HepG2 (cell line): ENCODE results near the gene ZNF341. TPM values are rescaled to one million over a fixed set of nuclear protein-coding genes. Genes with fewer than 3 reads are reported as not detected.
A peak's percentile ranks its signal among the peaks of the same experiment; 100 is the strongest.

Source experiments
- AGO1 ChIP-seq: fragments of 200-400 bp; formaldehyde crosslinking; IDR thresholded peaks from 2 replicates; pipeline ENCODE4 v1.6.1; 2017; ENCODE audit warnings: mild to moderate bottlenecking, low read depth, low read length, moderate library complexity; ENCODE audit not compliant: poor library complexity, severe bottlenecking
- BRD4 ChIP-seq: sonication (generic); formaldehyde crosslinking; IDR thresholded peaks from 2 replicates; pipeline ENCODE4 v1.4.0; 2020; ENCODE audit warnings: missing genetic modification reagents
- EED ChIP-seq: sonication (generic); formaldehyde crosslinking; IDR thresholded peaks from 2 replicates; pipeline ENCODE4 v1.5.0; 2020; ENCODE audit warnings: mild to moderate bottlenecking, missing genetic modification reagents
- EP300 ChIP-seq, 3 experiments: sonication (generic) in 1 of 3; formaldehyde crosslinking in 1 of 3; IDR thresholded peaks; 2 replicates each; pipeline versions ENCODE4 v1.5.1 to v1.6.1; 2011 to 2020; ENCODE audit warnings: low read depth in 2 of 3, low read length in 2 of 3, borderline replicate concordance in 1 of 3, improper control_type of control experiment in 1 of 3, mild to moderate bottlenecking in 1 of 3, missing genetic modification reagents in 1 of 3, moderate library complexity in 1 of 3
- FIP1L1 ChIP-seq: fragments of 200-400 bp; formaldehyde crosslinking; IDR thresholded peaks from 2 replicates; pipeline ENCODE4 v1.6.1; 2018; ENCODE audit warnings: low read depth, mild to moderate bottlenecking, low read length, moderate library complexity, borderline replicate concordance; ENCODE audit not compliant: insufficient read depth
- KLF9 ChIP-seq: IDR thresholded peaks from 2 replicates; pipeline ENCODE4 v1.6.1; 2016; ENCODE audit warnings: low read depth
- SNAPC2 ChIP-seq: sonication (generic); formaldehyde crosslinking; IDR thresholded peaks from 2 replicates; pipeline ENCODE4 v1.8.1; 2022; ENCODE audit warnings: mild to moderate bottlenecking, missing genetic modification reagents
- ZNF234 ChIP-seq: sonication (generic); formaldehyde crosslinking; conservative IDR thresholded peaks from 2 replicates; pipeline ENCODE4 v1.5.1; 2020; ENCODE audit warnings: mild to moderate bottlenecking, missing genetic modification reagents
- ZNF83 ChIP-seq: sonication (generic); formaldehyde crosslinking; IDR thresholded peaks from 2 replicates; pipeline ENCODE4 v1.4.0; 2020; ENCODE audit warnings: missing genetic modification reagents, mild to moderate bottlenecking, borderline replicate concordance
- ZNF891 ChIP-seq: sonication (generic); formaldehyde crosslinking; IDR thresholded peaks from 2 replicates; pipeline ENCODE4 v1.5.0; 2020; ENCODE audit warnings: mild to moderate bottlenecking, missing genetic modification reagents
- ZSCAN30 ChIP-seq: sonication (generic); formaldehyde crosslinking; IDR thresholded peaks from 2 replicates; pipeline ENCODE4 v1.5.0; 2020; ENCODE audit warnings: mild to moderate bottlenecking, missing genetic modification reagents
- polyA plus RNA-seq, 8 experiments: library from polyadenylated mRNA; depleted of rRNA in 3 of 8; stranded (reverse) in 7 of 8; unstranded in 1 of 8; fragments of >200 nt; fragmentation: Illumina TruSeq in 4 of 8; extraction: Trizol in 4 of 8; gene quantifications; 2 replicates each; pipeline versions ENCODE4 v1.2.1 to v1.2.3, GENCODE V29; 2011 to 2016; ENCODE audit warnings: low read depth in 4 of 8, missing spikeins in 1 of 8, mixed read lengths in 1 of 8; ENCODE audit not compliant: insufficient read depth in 1 of 8
- total RNA-seq, 5 experiments: library from RNA; depleted of rRNA; stranded (reverse); fragments of >200 nt; fragmentation: Illumina TruSeq; extraction: Trizol; gene quantifications; 2 replicates each; pipeline ENCODE4 v1.2.3, GENCODE V29; 2016; ENCODE audit warnings: low read depth in 1 of 5
- TF ChIP-seq, protein P1 (sequence below): sonication (generic); formaldehyde crosslinking; IDR thresholded peaks from 2 replicates; pipeline ENCODE4 v1.4.0; 2020; ENCODE audit warnings: missing genetic modification reagents, borderline replicate concordance
- TF ChIP-seq, protein P2 (sequence below): sonication (generic); formaldehyde crosslinking; IDR thresholded peaks from 2 replicates; pipeline ENCODE4 v1.8.0; 2022; ENCODE audit warnings: mild to moderate bottlenecking, missing genetic modification reagents, moderate library complexity
- TF ChIP-seq, protein P3 (sequence below): fragments of 450-650 bp; IDR thresholded peaks from 2 replicates; pipeline ENCODE4 v1.6.1; 2016
- TF ChIP-seq, protein P4 (sequence below): sonication (generic); formaldehyde crosslinking; IDR thresholded peaks from 2 replicates; pipeline ENCODE4 v1.4.0; 2020; ENCODE audit warnings: missing genetic modification reagents
- TF ChIP-seq, protein P5 (sequence below): sonication (generic); formaldehyde crosslinking; IDR thresholded peaks from 2 replicates; pipeline ENCODE4 v1.9.0; 2022; ENCODE audit warnings: low read depth, missing genetic modification reagents

The ZNF341 gene
- total and polyA plus RNA-seq, 2 of the 13 experiments (the other 11 are each of a cell fraction or from before 2014, with no cell fraction given), result 1.1 to 2.2 TPM

DNA sequence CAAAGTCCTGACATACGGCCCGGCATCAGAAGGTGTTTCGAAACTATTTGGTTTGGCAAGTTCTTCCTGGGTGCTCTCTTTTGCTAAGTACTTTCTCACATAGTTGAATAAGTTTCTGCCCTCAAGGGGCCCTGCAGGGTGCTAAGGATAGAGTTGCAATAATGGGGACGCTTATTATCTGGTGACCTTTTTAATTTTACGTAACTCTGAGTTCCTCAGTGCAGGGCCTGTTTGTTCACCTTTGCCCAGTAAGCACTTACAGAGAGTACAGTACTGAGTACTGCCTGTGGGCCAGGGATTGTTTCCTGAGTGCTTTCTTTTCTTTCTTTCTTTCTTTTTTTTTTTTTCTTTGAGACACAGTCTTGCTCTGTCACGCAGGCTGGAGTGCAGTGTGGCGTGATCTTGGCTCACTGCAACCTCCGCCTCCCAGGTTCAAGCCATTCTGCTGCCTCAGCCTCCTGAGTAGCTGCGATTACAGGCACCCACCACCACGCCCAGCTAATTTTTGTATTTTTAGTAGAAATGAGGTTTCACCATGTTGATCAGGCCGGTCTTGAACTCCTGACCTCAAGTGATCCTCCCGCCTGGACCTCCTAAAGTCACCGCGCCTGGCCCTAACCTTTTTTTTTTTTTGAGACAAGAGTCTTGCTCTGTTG lies 7.2 kb upstream of the ZNF341 start (continued):
- TF ChIP-seq, protein P1, sequence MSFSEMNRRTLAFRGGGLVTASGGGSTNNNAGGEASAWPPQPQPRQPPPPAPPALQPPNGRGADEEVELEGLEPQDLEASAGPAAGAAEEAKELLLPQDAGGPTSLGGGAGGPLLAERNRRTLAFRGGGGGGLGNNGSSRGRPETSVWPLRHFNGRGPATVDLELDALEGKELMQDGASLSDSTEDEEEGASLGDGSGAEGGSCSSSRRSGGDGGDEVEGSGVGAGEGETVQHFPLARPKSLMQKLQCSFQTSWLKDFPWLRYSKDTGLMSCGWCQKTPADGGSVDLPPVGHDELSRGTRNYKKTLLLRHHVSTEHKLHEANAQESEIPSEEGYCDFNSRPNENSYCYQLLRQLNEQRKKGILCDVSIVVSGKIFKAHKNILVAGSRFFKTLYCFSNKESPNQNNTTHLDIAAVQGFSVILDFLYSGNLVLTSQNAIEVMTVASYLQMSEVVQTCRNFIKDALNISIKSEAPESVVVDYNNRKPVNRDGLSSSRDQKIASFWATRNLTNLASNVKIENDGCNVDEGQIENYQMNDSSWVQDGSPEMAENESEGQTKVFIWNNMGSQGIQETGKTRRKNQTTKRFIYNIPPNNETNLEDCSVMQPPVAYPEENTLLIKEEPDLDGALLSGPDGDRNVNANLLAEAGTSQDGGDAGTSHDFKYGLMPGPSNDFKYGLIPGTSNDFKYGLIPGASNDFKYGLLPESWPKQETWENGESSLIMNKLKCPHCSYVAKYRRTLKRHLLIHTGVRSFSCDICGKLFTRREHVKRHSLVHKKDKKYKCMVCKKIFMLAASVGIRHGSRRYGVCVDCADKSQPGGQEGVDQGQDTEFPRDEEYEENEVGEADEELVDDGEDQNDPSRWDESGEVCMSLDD (CRISPR knock-in tag), result peak; percentile 95; the same call in 1 of the 2 replicates
- TF ChIP-seq ZNF234 (0 out of 2 replicates have a peak, but pooled peaks have one; percentile 28), ZNF891 (no peak), ZNF83 (CRISPR knock-in tag) (no peak), FIP1L1 (no peak), ZSCAN30 (CRISPR knock-in tag) (peak; percentile 94; the same call in 1 of the 2 replicates), KLF9 (no peak), EED (CRISPR knock-in tag) (no peak), BRD4 (CRISPR knock-in tag) (peak; percentile 60; the same call in 1 of the 2 replicates), SNAPC2 (CRISPR knock-in tag) (peak; percentile 79; the same call in 1 of the 2 replicates), AGO1 (no peak), EP300 (IDR thresholded peaks at IDR 0.05; ENCODE audit: low read depth in 2 of 2, low read length in 2 of 2) (peak in 1 of 2 experiments; percentile 94; a peak in 2 of 4 replicates), EP300 (CRISPR knock-in tag; IDR thresholded peaks at IDR 0.05; ENCODE audit: borderline replicate concordance) (peak; percentile 19; the same call in 1 of the 2 replicates)
- TF ChIP-seq, protein P2, sequence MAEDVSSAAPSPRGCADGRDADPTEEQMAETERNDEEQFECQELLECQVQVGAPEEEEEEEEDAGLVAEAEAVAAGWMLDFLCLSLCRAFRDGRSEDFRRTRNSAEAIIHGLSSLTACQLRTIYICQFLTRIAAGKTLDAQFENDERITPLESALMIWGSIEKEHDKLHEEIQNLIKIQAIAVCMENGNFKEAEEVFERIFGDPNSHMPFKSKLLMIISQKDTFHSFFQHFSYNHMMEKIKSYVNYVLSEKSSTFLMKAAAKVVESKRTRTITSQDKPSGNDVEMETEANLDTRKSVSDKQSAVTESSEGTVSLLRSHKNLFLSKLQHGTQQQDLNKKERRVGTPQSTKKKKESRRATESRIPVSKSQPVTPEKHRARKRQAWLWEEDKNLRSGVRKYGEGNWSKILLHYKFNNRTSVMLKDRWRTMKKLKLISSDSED (CRISPR knock-in tag), result no peak
- TF ChIP-seq, protein P3, sequence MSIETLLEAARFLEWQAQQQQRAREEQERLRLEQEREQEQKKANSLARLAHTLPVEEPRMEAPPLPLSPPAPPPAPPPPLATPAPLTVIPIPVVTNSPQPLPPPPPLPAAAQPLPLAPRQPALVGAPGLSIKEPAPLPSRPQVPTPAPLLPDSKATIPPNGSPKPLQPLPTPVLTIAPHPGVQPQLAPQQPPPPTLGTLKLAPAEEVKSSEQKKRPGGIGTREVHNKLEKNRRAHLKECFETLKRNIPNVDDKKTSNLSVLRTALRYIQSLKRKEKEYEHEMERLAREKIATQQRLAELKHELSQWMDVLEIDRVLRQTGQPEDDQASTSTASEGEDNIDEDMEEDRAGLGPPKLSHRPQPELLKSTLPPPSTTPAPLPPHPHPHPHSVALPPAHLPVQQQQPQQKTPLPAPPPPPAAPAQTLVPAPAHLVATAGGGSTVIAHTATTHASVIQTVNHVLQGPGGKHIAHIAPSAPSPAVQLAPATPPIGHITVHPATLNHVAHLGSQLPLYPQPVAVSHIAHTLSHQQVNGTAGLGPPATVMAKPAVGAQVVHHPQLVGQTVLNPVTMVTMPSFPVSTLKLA, result no peak
- TF ChIP-seq, protein P4, sequence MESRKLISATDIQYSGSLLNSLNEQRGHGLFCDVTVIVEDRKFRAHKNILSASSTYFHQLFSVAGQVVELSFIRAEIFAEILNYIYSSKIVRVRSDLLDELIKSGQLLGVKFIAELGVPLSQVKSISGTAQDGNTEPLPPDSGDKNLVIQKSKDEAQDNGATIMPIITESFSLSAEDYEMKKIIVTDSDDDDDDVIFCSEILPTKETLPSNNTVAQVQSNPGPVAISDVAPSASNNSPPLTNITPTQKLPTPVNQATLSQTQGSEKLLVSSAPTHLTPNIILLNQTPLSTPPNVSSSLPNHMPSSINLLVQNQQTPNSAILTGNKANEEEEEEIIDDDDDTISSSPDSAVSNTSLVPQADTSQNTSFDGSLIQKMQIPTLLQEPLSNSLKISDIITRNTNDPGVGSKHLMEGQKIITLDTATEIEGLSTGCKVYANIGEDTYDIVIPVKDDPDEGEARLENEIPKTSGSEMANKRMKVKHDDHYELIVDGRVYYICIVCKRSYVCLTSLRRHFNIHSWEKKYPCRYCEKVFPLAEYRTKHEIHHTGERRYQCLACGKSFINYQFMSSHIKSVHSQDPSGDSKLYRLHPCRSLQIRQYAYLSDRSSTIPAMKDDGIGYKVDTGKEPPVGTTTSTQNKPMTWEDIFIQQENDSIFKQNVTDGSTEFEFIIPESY, result 0 out of 2 replicates have a peak, but pooled peaks have one; percentile 32
- TF ChIP-seq, protein P5, sequence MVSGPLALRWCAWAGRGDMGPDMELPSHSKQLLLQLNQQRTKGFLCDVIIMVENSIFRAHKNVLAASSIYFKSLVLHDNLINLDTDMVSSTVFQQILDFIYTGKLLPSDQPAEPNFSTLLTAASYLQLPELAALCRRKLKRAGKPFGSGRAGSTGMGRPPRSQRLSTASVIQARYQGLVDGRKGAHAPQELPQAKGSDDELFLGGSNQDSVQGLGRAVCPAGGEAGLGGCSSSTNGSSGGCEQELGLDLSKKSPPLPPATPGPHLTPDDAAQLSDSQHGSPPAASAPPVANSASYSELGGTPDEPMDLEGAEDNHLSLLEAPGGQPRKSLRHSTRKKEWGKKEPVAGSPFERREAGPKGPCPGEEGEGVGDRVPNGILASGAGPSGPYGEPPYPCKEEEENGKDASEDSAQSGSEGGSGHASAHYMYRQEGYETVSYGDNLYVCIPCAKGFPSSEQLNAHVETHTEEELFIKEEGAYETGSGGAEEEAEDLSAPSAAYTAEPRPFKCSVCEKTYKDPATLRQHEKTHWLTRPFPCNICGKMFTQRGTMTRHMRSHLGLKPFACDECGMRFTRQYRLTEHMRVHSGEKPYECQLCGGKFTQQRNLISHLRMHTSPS (CRISPR knock-in tag), result no peak
